Hematopoietic multipotent progenitor cell treated with erythropoietin and hydrocortisone succinate and interleukin-3 and kit ligand, for 15 days (in vitro differentiated cells): ENCODE data around the gene ERP44.
A peak's percentile ranks its signal among the peaks of the same experiment; 100 is the strongest.
"Not testable (repeated sequence)": the region's sequence is repeated elsewhere in the genome, so short reads cannot be mapped to it uniquely, and the experiment has no call there.

ENCODE experiments used
- DNase-seq: peaks from one replicate; pipeline ENCODE4 v3.0.0-alpha.2; 2015; ENCODE audit warnings: low spot score

ERP44 gene

GRCh38 chr9:100098887-100099721 lies at the start of gene ERP44, which contains the start of gene INVS:
TSS of gene ERP44 (minus strand) at chr9:100099000. CDS start at chr9:100098840, 160 bp downstream.
TSS of gene INVS (plus strand) at chr9:100099243. CDS start at chr9:100104522, 5,279 bp downstream.
- DNase-seq = peak; percentile 99

GRCh38 chr9:100145976-100146375 lies 47.2 kb upstream of the ERP44 start:
- not testable (repeated sequence) for DNase-seq

GRCh38 chr9:100145167-100145934 lies 46.6 kb upstream of the ERP44 start:
- not testable (repeated sequence) for DNase-seq

GRCh38 chr9:100141862-100142261 lies 43.1 kb upstream of the ERP44 start:
- not testable (repeated sequence) for DNase-seq

- DNase-seq = not testable (repeated sequence)
These were observed 41.5 kb upstream of the ERP44 start for GRCh38 chr9:100140303-100140702.

- DNase-seq = not testable (repeated sequence)
These were observed 38.0 kb upstream of the ERP44 start for GRCh38 chr9:100136799-100137198.

- no peak for DNase-seq
These were observed 35.9 kb upstream of the ERP44 start for GRCh38 chr9:100134731-100135130.

- DNase-seq = no peak
These were observed 33.2 kb upstream of the ERP44 start for GRCh38 chr9:100131875-100132430.

- DNase-seq = no peak
These were observed 32.4 kb upstream of the ERP44 start for GRCh38 chr9:100131216-100131615.

- DNase-seq = no peak
These were observed 31.0 kb upstream of the ERP44 start for GRCh38 chr9:100129772-100130171.

GRCh38 chr9:100126423-100126822 lies 27.6 kb upstream of the ERP44 start:
- DNase-seq = no peak

- no peak for DNase-seq
These were observed 27.1 kb upstream of the ERP44 start for GRCh38 chr9:100125910-100126309.

- no peak for DNase-seq
These were observed 26.4 kb upstream of the ERP44 start for GRCh38 chr9:100125236-100125635.

GRCh38 chr9:100120286-100120685 lies 21.5 kb upstream of the ERP44 start:
- DNase-seq = no peak

- no peak for DNase-seq
These were observed 18.5 kb upstream of the ERP44 start for GRCh38 chr9:100117316-100117715.

GRCh38 chr9:100112677-100113336 lies 14.0 kb upstream of the ERP44 start:
- no peak for DNase-seq

- DNase-seq = no peak
These were observed 12.4 kb upstream of the ERP44 start for GRCh38 chr9:100111235-100111634.

GRCh38 chr9:100108559-100108958 lies 9.8 kb upstream of the ERP44 start:
- no peak for DNase-seq

GRCh38 chr9:100106616-100107015 lies 7.8 kb upstream of the ERP44 start:
- no peak for DNase-seq

GRCh38 chr9:100105861-100106260 lies 7.1 kb upstream of the ERP44 start:
- no peak for DNase-seq

- DNase-seq = no peak
These were observed 5.5 kb upstream of the ERP44 start for GRCh38 chr9:100104314-100104713.

GRCh38 chr9:100101608-100102007 lies 2.8 kb upstream of the ERP44 start:
- DNase-seq = peak; percentile 76
